ENCODE data around the gene SLMAP.

The SLMAP gene

DNA sequence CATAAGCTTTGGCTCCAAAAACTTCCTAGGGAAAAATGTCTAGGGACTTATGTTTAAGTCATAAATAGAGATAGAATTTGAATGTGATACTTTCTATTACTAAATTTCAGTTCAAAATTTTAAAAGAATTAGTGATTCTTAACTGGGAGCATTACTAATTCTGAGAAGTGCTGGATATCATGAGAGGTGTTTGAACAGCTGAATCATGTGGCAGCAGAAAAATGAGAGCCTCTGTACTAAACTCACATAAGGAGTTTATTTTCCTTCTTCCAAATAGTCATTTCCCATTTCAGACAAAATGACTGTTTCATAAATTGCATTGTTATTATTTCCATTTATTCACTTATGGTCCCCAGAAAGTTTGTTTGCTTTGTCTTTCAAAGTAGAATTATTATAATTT is 62.7 kb downstream of the SLMAP start:
- Histone ChIP-seq H3K4me2 (ENCODE audit: low read length, poor library complexity, severe bottlenecking) (no peak overlapping the region), H2BK5ac (ENCODE audit: low read depth, low read length, poor library complexity, severe bottlenecking) (no peak overlapping the region), H2BK15ac (ENCODE audit: low read depth, poor library complexity, severe bottlenecking) (no peak overlapping the region), H3K18ac (ENCODE audit: low read depth in 1 of 2, low read length in 2 of 2) (no peak overlapping the region), H4K8ac (ENCODE audit: low read length) (no peak overlapping the region), H3K9ac (ENCODE audit: low read length) (no peak overlapping the region), H3K27ac (ENCODE audit: low read length, poor library complexity, severe bottlenecking) (no peak overlapping the region), H3K36me3 (ENCODE audit: control insufficient read depth in 1 of 2, insufficient read depth in 2 of 2, low read depth in 1 of 2, low read length in 2 of 2) (peaks cover 0 to 2% of the 10 kb centered on the region in 2 experiments), H2AFZ (ENCODE audit: low read depth, low read length) (no peak overlapping the region), H3K4ac (ENCODE audit: low read depth in 1 of 2, low read length in 2 of 2) (no peak overlapping the region), H2BK120ac (ENCODE audit: low read depth, low read length) (no peak overlapping the region), H3K27me3 (ENCODE audit: control insufficient read depth in 1 of 2, insufficient read depth in 1 of 2, low read length in 2 of 2) (no peaks in the 10 kb centered on the region), H3K4me1 (ENCODE audit: control insufficient read depth, insufficient read depth, low read depth, low read length) (no peaks in the 10 kb centered on the region), H2AK5ac (ENCODE audit: low read length, severe bottlenecking) (no peak overlapping the region), H3K4me3 (ENCODE audit: insufficient read depth in 1 of 2, low read depth in 1 of 2, low read length in 2 of 2) (no peak overlapping the region), H3K14ac (ENCODE audit: low read length in 2 of 2) (no peak overlapping the region), H3K9me3 (ENCODE audit: control insufficient read depth, low read length) (no peaks in the 10 kb centered on the region), H3K23ac (ENCODE audit: low read length in 2 of 2) (no peak overlapping the region), H3K79me1 (replicated peaks; ENCODE audit: low read length, poor library complexity, severe bottlenecking) (peaks cover 29% of the 10 kb centered on the region), H4K91ac (ENCODE audit: low read length) (no peak overlapping the region), H2BK12ac (ENCODE audit: low read length in 2 of 2) (no peak overlapping the region)
- no peak for DNase-seq

DNA sequence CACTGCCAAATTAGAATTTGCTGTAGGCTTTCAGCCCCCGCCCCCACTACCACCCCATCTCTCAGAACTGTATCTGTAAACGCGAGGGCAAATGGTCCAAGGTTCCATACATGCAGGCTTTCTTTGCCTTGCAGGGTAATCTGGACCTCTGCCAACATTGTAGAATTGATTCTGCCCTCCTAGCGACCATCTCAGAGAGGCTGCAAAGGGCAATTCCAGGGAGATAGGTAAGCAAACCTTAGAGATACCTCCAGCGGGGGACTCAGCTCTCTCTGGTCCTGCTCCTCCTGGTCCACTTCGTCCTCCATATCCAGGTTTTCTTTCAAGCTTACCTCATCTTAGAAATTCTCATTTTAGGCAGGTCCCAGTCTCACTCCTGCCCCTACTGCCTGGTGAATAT is 64.4 kb downstream of the SLMAP start:
- Histone ChIP-seq H4K91ac (ENCODE audit: low read length) (no peak overlapping the region), H3K4me3 (ENCODE audit: insufficient read depth in 1 of 2, low read depth in 1 of 2, low read length in 2 of 2) (no peak overlapping the region), H2BK5ac (ENCODE audit: low read depth, low read length, poor library complexity, severe bottlenecking) (no peak overlapping the region), H3K79me1 (replicated peaks; ENCODE audit: low read length, poor library complexity, severe bottlenecking) (peaks cover 22% of the 10 kb centered on the region), H2BK15ac (ENCODE audit: low read depth, poor library complexity, severe bottlenecking) (no peak overlapping the region), H3K36me3 (ENCODE audit: control insufficient read depth in 1 of 2, insufficient read depth in 2 of 2, low read depth in 1 of 2, low read length in 2 of 2) (peaks cover 0 to 2% of the 10 kb centered on the region in 2 experiments), H4K8ac (ENCODE audit: low read length) (no peak overlapping the region), H3K27me3 (ENCODE audit: control insufficient read depth in 1 of 2, insufficient read depth in 1 of 2, low read length in 2 of 2) (no peaks in the 10 kb centered on the region), H2AFZ (ENCODE audit: low read depth, low read length) (no peak overlapping the region), H2BK12ac (ENCODE audit: low read length in 2 of 2) (no peak overlapping the region), H3K4me1 (ENCODE audit: control insufficient read depth, insufficient read depth, low read depth, low read length) (no peaks in the 10 kb centered on the region), H2BK120ac (ENCODE audit: low read depth, low read length) (no peak overlapping the region), H3K18ac (ENCODE audit: low read depth in 1 of 2, low read length in 2 of 2) (no peak overlapping the region), H3K9ac (ENCODE audit: low read length) (no peak overlapping the region), H3K9me3 (ENCODE audit: control insufficient read depth, low read length) (no peaks in the 10 kb centered on the region), H3K23ac (ENCODE audit: low read length in 2 of 2) (no peak overlapping the region), H3K4me2 (ENCODE audit: low read length, poor library complexity, severe bottlenecking) (no peak overlapping the region), H3K14ac (ENCODE audit: low read length in 2 of 2) (no peak overlapping the region), H3K4ac (ENCODE audit: low read depth in 1 of 2, low read length in 2 of 2) (no peak overlapping the region), H3K27ac (ENCODE audit: low read length, poor library complexity, severe bottlenecking) (no peak overlapping the region), H2AK5ac (ENCODE audit: low read length, severe bottlenecking) (no peak overlapping the region)
- no peak for DNase-seq
- WGBS, result 88% methylated on average over 6 of the region's 6 CpGs

DNA sequence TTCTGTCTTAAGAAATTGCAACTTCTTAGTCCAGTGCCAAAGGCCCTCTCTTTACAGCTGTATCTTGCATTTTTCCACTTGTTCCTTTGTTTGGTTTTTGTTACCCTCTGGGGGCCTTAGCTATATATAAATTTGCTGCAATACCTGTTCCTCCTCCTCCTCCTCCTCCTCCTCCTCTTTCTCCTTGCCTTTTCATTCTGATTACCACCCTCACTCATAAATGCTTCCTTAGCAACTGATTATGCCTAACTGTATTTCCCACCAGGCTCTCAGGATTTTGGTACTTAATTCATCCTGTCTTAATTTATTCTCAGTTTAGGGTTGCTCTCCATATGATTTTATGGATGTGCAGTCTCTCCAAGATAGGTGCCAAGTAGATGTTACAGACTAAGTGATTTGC is 65.7 kb downstream of the SLMAP start:
- Histone ChIP-seq H2BK12ac (ENCODE audit: low read length in 2 of 2) (no peak overlapping the region), H2BK15ac (ENCODE audit: low read depth, poor library complexity, severe bottlenecking) (no peak overlapping the region), H4K91ac (ENCODE audit: low read length) (no peak overlapping the region), H3K9me3 (ENCODE audit: control insufficient read depth, low read length) (no peaks in the 10 kb centered on the region), H3K23ac (ENCODE audit: low read length in 2 of 2) (no peak overlapping the region), H2BK5ac (ENCODE audit: low read depth, low read length, poor library complexity, severe bottlenecking) (no peak overlapping the region), H2BK120ac (ENCODE audit: low read depth, low read length) (no peak overlapping the region), H3K4me1 (ENCODE audit: control insufficient read depth, insufficient read depth, low read depth, low read length) (peaks cover 2% of the 10 kb centered on the region), H3K9ac (ENCODE audit: low read length) (no peak overlapping the region), H3K14ac (ENCODE audit: low read length in 2 of 2) (no peak overlapping the region), H3K79me1 (replicated peaks; ENCODE audit: low read length, poor library complexity, severe bottlenecking) (peaks cover 23% of the 10 kb centered on the region), H3K27ac (ENCODE audit: low read length, poor library complexity, severe bottlenecking) (no peak overlapping the region), H3K4ac (ENCODE audit: low read depth in 1 of 2, low read length in 2 of 2) (no peak overlapping the region), H2AFZ (ENCODE audit: low read depth, low read length) (no peak overlapping the region), H3K18ac (ENCODE audit: low read depth in 1 of 2, low read length in 2 of 2) (no peak overlapping the region), H3K4me2 (ENCODE audit: low read length, poor library complexity, severe bottlenecking) (no peak overlapping the region), H3K36me3 (ENCODE audit: control insufficient read depth in 1 of 2, insufficient read depth in 2 of 2, low read depth in 1 of 2, low read length in 2 of 2) (peaks cover 0 to 2% of the 10 kb centered on the region in 2 experiments), H4K8ac (ENCODE audit: low read length) (no peak overlapping the region), H2AK5ac (ENCODE audit: low read length, severe bottlenecking) (no peak overlapping the region), H3K4me3 (ENCODE audit: insufficient read depth in 1 of 2, low read depth in 1 of 2, low read length in 2 of 2) (no peak overlapping the region), H3K27me3 (ENCODE audit: control insufficient read depth in 1 of 2, insufficient read depth in 1 of 2, low read length in 2 of 2) (no peaks in the 10 kb centered on the region)
- no peak for DNase-seq

DNA sequence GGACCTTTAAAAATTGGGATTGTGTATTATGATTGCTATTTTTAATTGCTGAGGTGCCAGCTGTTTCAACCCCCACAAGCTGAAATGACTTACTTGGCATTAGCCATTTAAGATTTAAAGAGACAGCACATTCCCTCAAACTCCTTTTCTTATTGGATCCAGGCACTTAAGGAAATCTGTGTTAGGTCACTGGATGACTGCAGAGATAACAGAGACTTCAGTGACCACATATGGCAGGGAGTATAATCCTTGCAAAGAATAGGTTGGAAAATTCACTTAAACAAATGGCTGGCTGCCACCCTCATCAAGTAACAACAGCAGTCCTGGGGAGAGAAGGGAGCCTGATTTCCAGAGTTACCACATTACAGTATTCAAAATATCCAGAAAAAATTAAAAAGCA is 66.6 kb downstream of the SLMAP start:
- no peak overlapping the region for H2BK12ac ChIP-seq (ENCODE audit: low read length in 2 of 2)
- no peaks in the 10 kb centered on the region for H3K9me3 ChIP-seq (ENCODE audit: control insufficient read depth, low read length)
- H3K79me1 ChIP-seq (replicated peaks; ENCODE audit: low read length, poor library complexity, severe bottlenecking), result peaks cover 20% of the 10 kb centered on the region
- H4K8ac ChIP-seq (ENCODE audit: low read length), result no peak overlapping the region
- no peak overlapping the region for H3K18ac ChIP-seq (ENCODE audit: low read depth in 1 of 2, low read length in 2 of 2)
- H2AK5ac ChIP-seq (ENCODE audit: low read length, severe bottlenecking), result no peak overlapping the region
- H2AFZ ChIP-seq (ENCODE audit: low read depth, low read length), result no peak overlapping the region
- H3K14ac ChIP-seq (ENCODE audit: low read length in 2 of 2), result no peak overlapping the region
- DNase-seq, result no peak
- no peak overlapping the region for H3K9ac ChIP-seq (ENCODE audit: low read length)
- H3K36me3 ChIP-seq (ENCODE audit: control insufficient read depth in 1 of 2, insufficient read depth in 2 of 2, low read depth in 1 of 2, low read length in 2 of 2), result peaks cover 0 to 2% of the 10 kb centered on the region in 2 experiments
- H4K91ac ChIP-seq (ENCODE audit: low read length), result no peak overlapping the region
- H2BK5ac ChIP-seq (ENCODE audit: low read depth, low read length, poor library complexity, severe bottlenecking), result no peak overlapping the region
- H3K23ac ChIP-seq (ENCODE audit: low read length in 2 of 2), result no peak overlapping the region
- H3K4me1 ChIP-seq (ENCODE audit: control insufficient read depth, insufficient read depth, low read depth, low read length), result peaks cover 2% of the 10 kb centered on the region
- H3K27me3 ChIP-seq (ENCODE audit: control insufficient read depth in 1 of 2, insufficient read depth in 1 of 2, low read length in 2 of 2), result no peaks in the 10 kb centered on the region
- H3K4ac ChIP-seq (ENCODE audit: low read depth in 1 of 2, low read length in 2 of 2), result no peak overlapping the region
- no peak overlapping the region for H2BK15ac ChIP-seq (ENCODE audit: low read depth, poor library complexity, severe bottlenecking)
- no peak overlapping the region for H2BK120ac ChIP-seq (ENCODE audit: low read depth, low read length)
- no peak overlapping the region for H3K4me2 ChIP-seq (ENCODE audit: low read length, poor library complexity, severe bottlenecking)
- H3K27ac ChIP-seq (ENCODE audit: low read length, poor library complexity, severe bottlenecking), result no peak overlapping the region
- no peak overlapping the region for H3K4me3 ChIP-seq (ENCODE audit: insufficient read depth in 1 of 2, low read depth in 1 of 2, low read length in 2 of 2)

All from mesenchymal stem cell (in vitro differentiated cells and primary cell).